Ecto neural progenitor cell (in vitro differentiated cells): Measurements from ENCODE around the gene NMNAT1.
"Not testable (repeated sequence)": the region's sequence is repeated elsewhere in the genome, so short reads cannot be mapped to it uniquely, and the experiment has no call there.

ENCODE experiments used
- DNase-seq: peaks from one replicate; pipeline ENCODE4 v3.0.0-alpha.2; 2018; ENCODE audit warnings: low spot score

The NMNAT1 gene

GRCh38 chr1:9920606-9921005 lies 22.7 kb upstream of the NMNAT1 start:
- DNase-seq, result no peak

GRCh38 chr1:9922342-9922741 lies 20.9 kb upstream of the NMNAT1 start:
- DNase-seq, result no peak

DNA sequence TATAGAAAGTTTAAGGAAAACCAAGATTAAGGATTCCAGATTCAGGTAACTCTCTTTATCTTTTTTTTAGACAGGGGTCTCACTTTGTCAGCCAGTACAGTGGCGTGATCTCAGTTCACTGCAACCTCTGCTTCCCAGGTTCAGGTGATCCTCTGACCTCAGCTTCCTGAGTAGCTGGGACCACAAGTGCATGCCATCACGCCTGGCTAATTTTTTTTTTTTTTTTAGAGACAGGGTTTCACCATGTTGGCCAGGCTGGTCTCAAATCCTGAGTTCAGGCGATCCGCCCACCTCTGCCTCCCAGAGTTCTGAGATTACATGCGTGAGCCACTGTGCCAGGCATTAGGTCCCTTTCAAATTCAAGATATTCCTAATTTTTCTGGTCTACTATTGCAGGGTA lies 16.0 kb upstream of the NMNAT1 start:
- no peak for DNase-seq

- peak; percentile 63 for DNase-seq
Measured at GRCh38 chr1:9929431-9930385, 13.6 kb upstream of the NMNAT1 start.

GRCh38 chr1:9942399-9942938 lies 806 bp upstream of the NMNAT1 start:
- no peak for DNase-seq

- no peak for DNase-seq
Measured at GRCh38 chr1:9946315-9946714, 3.0 kb downstream of the NMNAT1 start.

GRCh38 chr1:9957726-9958125 lies 14.5 kb downstream of the NMNAT1 start:
- DNase-seq, result no peak

- no peak for DNase-seq
Measured at GRCh38 chr1:9960011-9960410, 16.7 kb downstream of the NMNAT1 start.

- DNase-seq, result peak; percentile 61
Measured at GRCh38 chr1:9960706-9961562, 17.7 kb downstream of the NMNAT1 start.

DNA sequence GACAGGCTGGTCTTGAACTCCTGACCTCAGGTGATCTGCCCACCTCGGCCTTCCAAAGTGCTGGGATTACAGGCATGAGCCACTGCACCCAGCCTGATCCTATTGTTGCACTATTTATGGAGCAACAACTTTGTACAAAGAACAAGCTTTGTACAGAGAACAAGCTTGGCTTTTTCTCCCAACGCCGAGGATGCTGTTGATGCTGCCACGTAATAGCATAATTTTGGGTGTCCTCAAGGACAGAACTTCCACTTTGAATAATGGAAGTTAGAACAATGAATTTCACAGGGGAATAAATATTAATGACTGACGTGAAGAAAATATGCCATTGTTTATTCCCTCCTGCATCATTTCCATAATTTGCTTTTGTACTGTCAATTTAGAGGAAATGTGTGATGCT lies 41.0 kb downstream of the NMNAT1 start:
- DNase-seq, result no peak

- no peak for DNase-seq
Measured at GRCh38 chr1:9985001-9985400, 41.7 kb downstream of the NMNAT1 start.

DNA sequence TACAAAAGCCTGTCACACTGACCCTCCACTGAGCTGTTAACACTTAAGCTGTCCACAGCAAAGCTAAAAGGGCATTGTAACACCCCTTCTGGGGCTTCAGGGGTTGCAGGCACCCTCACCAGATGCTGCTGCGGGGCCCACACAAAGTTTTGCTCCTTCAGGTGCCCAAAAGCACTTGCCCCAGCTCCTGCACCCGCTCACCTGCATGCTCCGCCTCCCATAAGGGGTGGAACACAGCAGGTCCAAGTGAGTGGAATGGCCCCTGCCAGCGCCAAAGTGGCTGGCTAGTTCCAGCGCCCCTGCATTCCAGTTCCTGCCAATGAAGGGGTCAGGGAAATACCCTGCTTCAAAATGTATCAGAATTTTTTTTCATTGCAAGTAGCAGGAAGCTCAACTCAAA lies 46.5 kb downstream of the NMNAT1 start:
- DNase-seq, result no peak

GRCh38 chr1:9990944-9991343 lies 47.7 kb downstream of the NMNAT1 start:
- no peak for DNase-seq

GRCh38 chr1:9992910-9993309 lies 49.6 kb downstream of the NMNAT1 start:
- DNase-seq, result no peak

- DNase-seq, result no peak
Measured at GRCh38 chr1:9993561-9994075, 50.3 kb downstream of the NMNAT1 start.

GRCh38 chr1:9996624-9997582 lies 53.6 kb downstream of the NMNAT1 start, which contains the start of gene RBP7:
Gene RBP7 (plus strand): TSS chr1:9997228. CDS start chr1:9997259, 31 bp downstream.
- DNase-seq, result peak; percentile 55

DNA sequence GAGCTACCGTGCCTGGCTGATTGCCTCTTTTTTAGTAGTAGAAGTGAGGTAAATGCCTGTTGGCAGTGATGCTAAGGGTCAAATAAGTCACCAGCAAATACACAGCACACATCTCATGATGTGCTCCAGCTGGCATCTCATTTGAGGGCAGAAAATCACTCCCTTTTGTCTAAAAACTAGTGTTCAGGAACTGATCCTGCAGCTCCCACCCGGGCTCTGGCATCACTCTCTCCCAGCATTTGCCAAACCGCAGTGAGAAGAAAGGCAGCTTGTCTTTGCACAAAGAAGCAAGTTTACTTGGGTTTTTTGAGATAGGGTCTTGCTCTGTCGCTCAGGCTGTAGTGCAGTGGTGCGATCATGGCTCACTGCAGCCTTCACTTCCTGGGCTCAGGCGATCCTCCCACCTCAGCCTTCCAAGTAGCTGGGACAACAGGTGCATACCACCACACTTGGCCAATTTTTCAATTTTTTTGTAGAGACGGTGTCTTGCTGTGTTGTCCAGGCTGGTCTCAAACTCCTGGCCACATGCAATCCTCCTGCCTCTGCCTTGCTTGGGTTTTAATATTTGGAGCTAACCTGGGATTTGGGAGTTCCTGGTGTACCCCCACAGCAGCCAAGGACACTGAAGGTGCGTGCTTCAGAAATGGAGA lies 57.9 kb downstream of the NMNAT1 start:
- no peak for DNase-seq

DNA sequence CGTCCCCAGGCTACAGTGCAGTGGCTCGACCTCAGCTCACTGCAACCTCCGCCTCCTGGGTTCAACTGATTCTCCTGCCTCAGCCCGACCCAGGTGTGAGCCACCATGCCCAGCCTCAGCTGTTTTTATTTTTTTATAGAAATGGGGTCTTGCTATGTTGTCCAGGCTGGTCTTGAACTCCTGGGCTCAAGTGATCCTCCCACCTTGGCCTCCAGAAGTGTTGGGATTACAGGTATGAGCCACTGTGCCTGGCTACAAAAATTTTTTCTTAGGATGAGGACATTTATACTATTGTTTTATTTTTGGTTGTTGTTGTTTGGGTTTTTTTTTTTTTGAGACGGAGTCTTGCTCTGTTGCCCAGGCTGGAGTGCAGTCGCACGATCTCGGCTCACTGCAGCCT lies 62.0 kb downstream of the NMNAT1 start:
- not testable (repeated sequence) for DNase-seq

DNA sequence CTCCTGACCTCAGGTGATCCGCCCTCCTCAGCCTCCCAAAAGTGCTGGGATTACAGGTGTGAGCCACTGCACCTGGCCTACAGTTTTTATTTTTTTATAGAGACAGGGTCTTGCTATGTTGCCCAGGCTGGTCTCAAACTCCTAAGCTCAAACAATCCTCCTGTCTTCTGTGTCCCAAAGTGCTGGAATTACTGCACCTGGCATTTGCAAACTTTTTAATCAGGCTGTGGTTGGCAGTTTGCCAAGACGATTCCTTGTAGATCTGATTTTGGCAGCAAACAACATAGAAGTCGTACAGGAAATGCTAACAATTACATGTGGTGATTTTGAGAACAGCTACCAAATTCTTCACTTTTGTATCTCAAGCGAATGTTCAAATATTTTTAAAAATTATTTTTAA lies 63.9 kb downstream of the NMNAT1 start:
- DNase-seq, result no peak

DNA sequence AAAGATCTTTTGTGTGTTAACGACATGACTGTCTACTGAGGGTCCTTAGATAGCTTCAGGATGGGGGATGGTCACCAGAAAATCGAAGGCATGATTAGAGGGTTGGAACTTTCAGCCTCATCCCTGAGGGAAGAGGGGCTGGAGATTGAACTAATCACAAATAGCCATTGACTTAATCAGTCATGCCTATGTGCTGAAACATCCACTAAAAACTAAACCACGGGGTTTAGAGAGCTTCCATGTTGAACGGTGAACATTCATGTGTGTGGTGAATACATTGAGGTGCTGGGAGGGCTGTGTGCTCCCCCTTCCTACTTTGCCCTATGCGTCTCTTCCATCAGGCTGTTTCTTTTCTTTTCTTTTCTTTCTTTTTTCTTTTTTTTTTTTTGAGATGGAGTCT lies 70.7 kb downstream of the NMNAT1 start:
- DNase-seq, result no peak

DNA sequence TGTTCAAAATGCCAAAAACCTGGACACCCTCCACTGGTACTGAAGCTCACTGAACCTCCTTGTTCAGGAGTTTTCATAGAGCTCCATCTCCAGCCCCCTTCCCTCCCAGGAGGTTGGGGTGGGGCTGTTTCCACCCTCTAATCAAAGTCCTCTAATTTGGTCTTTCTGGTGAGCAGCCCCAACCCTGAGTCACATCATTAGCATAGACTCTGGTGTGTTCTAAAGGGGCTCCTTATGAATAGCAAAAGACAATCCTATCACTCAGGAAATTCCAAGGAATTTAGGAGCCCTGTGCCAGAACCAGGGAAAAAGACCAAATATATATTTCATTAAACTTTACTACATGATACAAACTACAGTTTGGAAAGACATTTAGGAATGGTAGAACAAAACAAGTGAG lies 76.3 kb downstream of the NMNAT1 start:
- DNase-seq, result no peak
